ENCODE data around the gene HCFC1.
"Not testable (repeated sequence)": the region's sequence is repeated elsewhere in the genome, so short reads cannot be mapped to it uniquely, and the experiment has no call there.

The HCFC1 gene

GRCh38 chrX:154004315-154004714 lies 32.7 kb upstream of the HCFC1 start:
- DNase-seq (ENCODE audit: low read depth), result peak; percentile 74
- H3K4me3 ChIP-seq (ENCODE audit: low read depth, low read length), result peak overlapping the region; percentile 32; the same call in 1 of the 2 replicates
- TF ChIP-seq CTCF (IDR thresholded peaks at IDR 0.05; ENCODE audit: insufficient read depth, low read depth, low read length, missing control alignments), result no peak

- peak overlapping the region; percentile 47 for H3K4me3 ChIP-seq (ENCODE audit: low read depth, low read length)
- TF ChIP-seq CTCF (IDR thresholded peaks at IDR 0.05; ENCODE audit: insufficient read depth, low read depth, low read length, missing control alignments), result no peak
- DNase-seq (ENCODE audit: low read depth), result peak; percentile 84
These were observed 30.6 kb upstream of the HCFC1 start for GRCh38 chrX:154002215-154002719.

- H3K4me3 ChIP-seq (ENCODE audit: low read depth, low read length), result no peak overlapping the region
- DNase-seq (ENCODE audit: low read depth), result no peak
- TF ChIP-seq CTCF (IDR thresholded peaks at IDR 0.05; ENCODE audit: insufficient read depth, low read depth, low read length, missing control alignments), result no peak
These were observed 28.4 kb upstream of the HCFC1 start for GRCh38 chrX:154000051-154000450.

GRCh38 chrX:153999359-154000037 lies 27.9 kb upstream of the HCFC1 start:
- no peak overlapping the region for H3K4me3 ChIP-seq (ENCODE audit: low read depth, low read length)
- no peak for DNase-seq (ENCODE audit: low read depth)
- no peak for TF ChIP-seq CTCF (IDR thresholded peaks at IDR 0.05; ENCODE audit: insufficient read depth, low read depth, low read length, missing control alignments)

- H3K4me3 ChIP-seq (ENCODE audit: low read depth, low read length), result no peak overlapping the region
These were observed 23.9 kb upstream of the HCFC1 start for GRCh38 chrX:153995504-153995903.

GRCh38 chrX:153994398-153994797 lies 22.8 kb upstream of the HCFC1 start:
- not testable (repeated sequence) for DNase-seq (ENCODE audit: low read depth); H3K4me3 ChIP-seq (ENCODE audit: low read depth, low read length)

More at GRCh38 chrX:153995504-153995903, 23.9 kb upstream of the HCFC1 start:
- DNase-seq (ENCODE audit: low read depth), result no peak
- no peak for TF ChIP-seq CTCF (IDR thresholded peaks at IDR 0.05; ENCODE audit: insufficient read depth, low read depth, low read length, missing control alignments)

GRCh38 chrX:153993978-153994377 lies 22.4 kb upstream of the HCFC1 start:
- no peak for DNase-seq (ENCODE audit: low read depth)
- no peak overlapping the region for H3K4me3 ChIP-seq (ENCODE audit: low read depth, low read length)
- TF ChIP-seq CTCF (IDR thresholded peaks at IDR 0.05; ENCODE audit: insufficient read depth, low read depth, low read length, missing control alignments), result no peak

Measured in GM12865 (cell line).